PFSK-1 (cell line): ENCODE data around the gene CFAP157.

Experiments used
- POLR2AphosphoS5 ChIP-seq: IDR thresholded peaks from 2 replicates; pipeline ENCODE4 v1.6.1; 2012; ENCODE audit warnings: low read depth, mild to moderate bottlenecking, control low read depth, low read length, moderate library complexity
- REST ChIP-seq, 2 experiments: IDR thresholded peaks; 2 replicates each; pipeline versions ENCODE4 v1.6.1 to v1.8.0; 2011 to 2012; ENCODE audit warnings: low read depth in 2 of 2, low read length in 2 of 2, control low read depth in 1 of 2, inconsistent platforms in 1 of 2, mild to moderate bottlenecking in 1 of 2, moderate library complexity in 1 of 2; ENCODE audit not compliant: insufficient read depth in 1 of 2
- TAF1 ChIP-seq: IDR thresholded peaks from 2 replicates; pipeline ENCODE4 v1.6.1; 2012; ENCODE audit warnings: low read length, control low read depth, borderline replicate concordance; ENCODE audit not compliant: insufficient read depth

- TF ChIP-seq REST (IDR thresholded peaks at IDR 0.05; ENCODE audit: insufficient read depth in 1 of 2, low read depth in 2 of 2, low read length in 2 of 2) = no peak
- TF ChIP-seq POLR2AphosphoS5 = no peak
- no peak for TF ChIP-seq TAF1
Measured at GRCh38 chr9:127660886-127661741, 45.7 kb upstream of the CFAP157 start.
